ENCODE results near the gene CLPX.

DNA sequence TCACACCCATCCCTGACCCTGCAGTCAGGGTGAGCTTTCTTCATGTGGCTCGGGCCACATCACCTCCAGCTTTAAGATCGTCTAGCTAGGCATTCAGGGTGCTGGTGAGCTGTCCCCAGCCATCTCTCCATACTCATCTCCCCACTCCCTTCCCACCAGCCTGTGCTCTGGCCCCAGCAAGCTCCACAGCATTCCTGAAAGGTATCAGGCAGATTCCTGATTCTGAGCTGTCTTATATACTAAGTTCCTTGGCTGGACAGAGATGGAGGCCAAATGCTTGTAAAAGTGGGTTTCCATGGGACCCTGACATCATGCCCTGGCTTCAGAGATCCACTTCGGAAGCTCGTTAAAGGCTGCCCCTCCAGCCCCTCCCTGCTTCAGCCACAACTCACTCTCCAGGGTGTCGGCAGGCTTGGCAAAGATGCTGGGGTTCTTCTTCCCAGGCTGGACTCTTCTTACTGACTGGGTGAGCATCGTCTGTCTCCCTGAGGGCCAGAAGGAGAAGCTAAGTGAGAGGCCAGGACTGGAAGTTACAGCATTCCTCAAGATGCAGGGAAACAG is 22.2 kb upstream of the CLPX start:
- TF ChIP-seq CTCF (conservative IDR thresholded peaks at IDR 0.05) (no peak), EZH2 (IDR thresholded peaks at IDR 0.05; ENCODE audit: low read depth) (no peak)
